Osteocyte (in vitro differentiated cells): Measurements from ENCODE around the gene TENM3. TPM values are rescaled to one million over a fixed set of nuclear protein-coding genes. Genes with fewer than 3 reads are reported as not detected.
A peak's percentile ranks its signal among the peaks of the same experiment; 100 is the strongest.

ENCODE experiments used
- DNase-seq: peaks from one replicate; pipeline ENCODE4 v3.0.0; 2021; ENCODE audit warnings: mixed read lengths; ENCODE audit not compliant: unreplicated experiment; ENCODE audit errors: extremely low spot score
- H3K27ac Mint-ChIP-seq: one replicate; pipeline ENCODE4 v1.8.0; 2021; ENCODE audit warnings: mild to moderate bottlenecking, mixed read lengths; ENCODE audit not compliant: unreplicated experiment
- H3K27me3 Mint-ChIP-seq: one replicate; pipeline ENCODE4 v1.8.0; 2021; ENCODE audit warnings: mixed read lengths; ENCODE audit not compliant: unreplicated experiment
- H3K36me3 Mint-ChIP-seq: one replicate; pipeline ENCODE4 v1.8.0; 2021; ENCODE audit warnings: mixed read lengths; ENCODE audit not compliant: unreplicated experiment
- H3K4me1 Mint-ChIP-seq: one replicate; pipeline ENCODE4 v1.8.0; 2021; ENCODE audit warnings: mixed read lengths; ENCODE audit not compliant: unreplicated experiment
- H3K4me3 Mint-ChIP-seq: one replicate; pipeline ENCODE4 v1.8.0; 2021; ENCODE audit warnings: mild to moderate bottlenecking, moderate library complexity, mixed read lengths; ENCODE audit not compliant: unreplicated experiment
- H3K9me3 Mint-ChIP-seq: one replicate; pipeline ENCODE4 v1.8.0; 2021; ENCODE audit warnings: mixed read lengths; ENCODE audit not compliant: unreplicated experiment
- CTCF ChIP-seq: fragments of 200-600 bp; sonication (generic); IDR thresholded peaks from 2 replicates; pipeline ENCODE4 v1.5.0; 2021; ENCODE audit warnings: antibody characterized with exemption, mild to moderate bottlenecking, moderate library complexity
- total RNA-seq: library from RNA; stranded (reverse); gene quantifications from 2 replicates; pipeline ENCODE4 v1.2.1, GENCODE V29; 2021

TENM3 gene
- total RNA-seq, 1 donor from 2014 or later: 78.3 TPM

GRCh38 chr4:182640932-182641331, 397.7 kb downstream of the TENM3 start:
- Mint-ChIP-seq H3K36me3 (peaks cover 10% of the 10 kb centered on the region), H3K27me3 (no peaks in the 10 kb centered on the region), H3K9me3 (peaks cover 11% of the 10 kb centered on the region), H3K4me3 (no peak overlapping the region), H3K27ac (no peak overlapping the region), H3K4me1 (peaks cover 22% of the 10 kb centered on the region)
- DNase-seq: no peak
- no peak for TF ChIP-seq CTCF

GRCh38 chr4:182642831-182643230, 399.6 kb downstream of the TENM3 start:
- Mint-ChIP-seq H3K9me3 (peaks cover 19% of the 10 kb centered on the region), H3K4me1 (peaks cover 22% of the 10 kb centered on the region), H3K27ac (peak overlapping the region; percentile 54), H3K36me3 (peaks cover 17% of the 10 kb centered on the region), H3K27me3 (no peaks in the 10 kb centered on the region), H3K4me3 (no peak overlapping the region)
- no peak for DNase-seq
- peak; percentile 46 for TF ChIP-seq CTCF

- no peak for TF ChIP-seq CTCF
- DNase-seq: no peak
- Mint-ChIP-seq H3K36me3 (peaks cover 18% of the 10 kb centered on the region), H3K9me3 (peaks cover 19% of the 10 kb centered on the region), H3K4me3 (no peak overlapping the region), H3K27me3 (no peaks in the 10 kb centered on the region), H3K4me1 (peaks cover 24% of the 10 kb centered on the region), H3K27ac (peak overlapping the region; percentile 68)
These were observed 400.8 kb downstream of the TENM3 start for GRCh38 chr4:182643801-182644682.

- peaks cover 19% of the 10 kb centered on the region for H3K9me3 Mint-ChIP-seq
- H3K27ac Mint-ChIP-seq: no peak overlapping the region
- DNase-seq: no peak
- H3K4me3 Mint-ChIP-seq: no peak overlapping the region
- no peaks in the 10 kb centered on the region for H3K27me3 Mint-ChIP-seq
- TF ChIP-seq CTCF: no peak
- H3K36me3 Mint-ChIP-seq: peaks cover 16% of the 10 kb centered on the region
- peaks cover 24% of the 10 kb centered on the region for H3K4me1 Mint-ChIP-seq
These were observed 401.5 kb downstream of the TENM3 start for GRCh38 chr4:182644683-182645050.

GRCh38 chr4:182645511-182645910, 402.3 kb downstream of the TENM3 start:
- TF ChIP-seq CTCF: no peak
- DNase-seq: no peak
- H3K9me3 Mint-ChIP-seq: peaks cover 19% of the 10 kb centered on the region
- no peak overlapping the region for H3K27ac Mint-ChIP-seq
- no peak overlapping the region for H3K4me3 Mint-ChIP-seq
- H3K36me3 Mint-ChIP-seq: peaks cover 16% of the 10 kb centered on the region
- no peaks in the 10 kb centered on the region for H3K27me3 Mint-ChIP-seq
- peaks cover 24% of the 10 kb centered on the region for H3K4me1 Mint-ChIP-seq
